GM18870 (cell line): Measurements from ENCODE around the gene VRTN.
"Not testable (repeated sequence)": the region's sequence is repeated elsewhere in the genome, so short reads cannot be mapped to it uniquely, and the experiment has no call there.

Experiments
- ATAC-seq: cut with Tn5 transposase; IDR thresholded peaks from one replicate; pipeline ENCODE4 v1.9.1; 2021; ENCODE audit warnings: moderate library complexity; ENCODE audit not compliant: unreplicated experiment

Gene VRTN

GRCh38 chr14:74348735-74349463 lies 628 bp downstream of the VRTN start:
- no peak for ATAC-seq

GRCh38 chr14:74349757-74350156 lies 1.5 kb downstream of the VRTN start:
- no peak for ATAC-seq

- ATAC-seq, result no peak
Measured at GRCh38 chr14:74350211-74350927, 2.1 kb downstream of the VRTN start.

GRCh38 chr14:74350928-74351323 lies 2.7 kb downstream of the VRTN start:
- no peak for ATAC-seq

- no peak for ATAC-seq
Measured at GRCh38 chr14:74356892-74357575, 8.8 kb downstream of the VRTN start.

GRCh38 chr14:74357585-74357984 lies 9.3 kb downstream of the VRTN start:
- no peak for ATAC-seq

- ATAC-seq, result no peak
Measured at GRCh38 chr14:74358176-74358829, 10.0 kb downstream of the VRTN start.

GRCh38 chr14:74360163-74360562 lies 11.9 kb downstream of the VRTN start:
- ATAC-seq, result no peak

GRCh38 chr14:74362361-74362915 lies 14.2 kb downstream of the VRTN start:
- ATAC-seq, result no peak

- no peak for ATAC-seq
Measured at GRCh38 chr14:74364271-74364880, 16.1 kb downstream of the VRTN start.

GRCh38 chr14:74368026-74368425 lies 19.8 kb downstream of the VRTN start:
- no peak for ATAC-seq

GRCh38 chr14:74368441-74368840 lies 20.2 kb downstream of the VRTN start:
- no peak for ATAC-seq

- no peak for ATAC-seq
Measured at GRCh38 chr14:74377976-74378690, 29.9 kb downstream of the VRTN start.

- no peak for ATAC-seq
Measured at GRCh38 chr14:74380172-74380571, 31.9 kb downstream of the VRTN start.

GRCh38 chr14:74380845-74381244 lies 32.6 kb downstream of the VRTN start:
- ATAC-seq, result no peak

- not testable (repeated sequence) for ATAC-seq
Measured at GRCh38 chr14:74381571-74381970, 33.3 kb downstream of the VRTN start.

GRCh38 chr14:74382231-74382630 lies 34.0 kb downstream of the VRTN start:
- no peak for ATAC-seq

GRCh38 chr14:74389980-74390379 lies 41.7 kb downstream of the VRTN start:
- no peak for ATAC-seq

GRCh38 chr14:74390505-74390904 lies 42.2 kb downstream of the VRTN start:
- ATAC-seq, result not testable (repeated sequence)

- no peak for ATAC-seq
Measured at GRCh38 chr14:74391479-74391878, 43.2 kb downstream of the VRTN start.
